ENCODE measurements around the gene TMEM87B. TPM values are rescaled to one million over a fixed set of nuclear protein-coding genes. Genes with fewer than 3 reads are reported as not detected.

Gene TMEM87B
- total RNA-seq, 1 donor from 2014 or later = 15.4 TPM

- Mint-ChIP-seq H3K9me3 (ENCODE audit: low read depth) (no peaks in the 10 kb centered on the region), H3K27ac (no peak overlapping the region), H3K36me3 (ENCODE audit: insufficient read depth) (peaks cover 2% of the 10 kb centered on the region), H3K4me3 (ENCODE audit: low read depth) (no peak overlapping the region), H3K27me3 (peaks cover 9% of the 10 kb centered on the region), H3K4me1 (ENCODE audit: low read depth) (peaks cover 4% of the 10 kb centered on the region)
- TF ChIP-seq, protein P1, sequence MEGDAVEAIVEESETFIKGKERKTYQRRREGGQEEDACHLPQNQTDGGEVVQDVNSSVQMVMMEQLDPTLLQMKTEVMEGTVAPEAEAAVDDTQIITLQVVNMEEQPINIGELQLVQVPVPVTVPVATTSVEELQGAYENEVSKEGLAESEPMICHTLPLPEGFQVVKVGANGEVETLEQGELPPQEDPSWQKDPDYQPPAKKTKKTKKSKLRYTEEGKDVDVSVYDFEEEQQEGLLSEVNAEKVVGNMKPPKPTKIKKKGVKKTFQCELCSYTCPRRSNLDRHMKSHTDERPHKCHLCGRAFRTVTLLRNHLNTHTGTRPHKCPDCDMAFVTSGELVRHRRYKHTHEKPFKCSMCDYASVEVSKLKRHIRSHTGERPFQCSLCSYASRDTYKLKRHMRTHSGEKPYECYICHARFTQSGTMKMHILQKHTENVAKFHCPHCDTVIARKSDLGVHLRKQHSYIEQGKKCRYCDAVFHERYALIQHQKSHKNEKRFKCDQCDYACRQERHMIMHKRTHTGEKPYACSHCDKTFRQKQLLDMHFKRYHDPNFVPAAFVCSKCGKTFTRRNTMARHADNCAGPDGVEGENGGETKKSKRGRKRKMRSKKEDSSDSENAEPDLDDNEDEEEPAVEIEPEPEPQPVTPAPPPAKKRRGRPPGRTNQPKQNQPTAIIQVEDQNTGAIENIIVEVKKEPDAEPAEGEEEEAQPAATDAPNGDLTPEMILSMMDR (IDR thresholded peaks at IDR 0.05; ENCODE audit: unreplicated experiment) = no peak
- DNase-seq (ENCODE audit: low spot score, unreplicated experiment) = no peak
Measured at GRCh38 chr2:112144966-112145365, 89.9 kb downstream of the TMEM87B start.

- H3K4me3 Mint-ChIP-seq (ENCODE audit: low read depth) = no peak overlapping the region
- H3K36me3 Mint-ChIP-seq (ENCODE audit: insufficient read depth) = peaks cover 2% of the 10 kb centered on the region
- DNase-seq (ENCODE audit: low spot score, unreplicated experiment) = no peak
- TF ChIP-seq, protein P1 (IDR thresholded peaks at IDR 0.05; ENCODE audit: unreplicated experiment) = no peak
- no peaks in the 10 kb centered on the region for H3K4me1 Mint-ChIP-seq (ENCODE audit: low read depth)
- no peaks in the 10 kb centered on the region for H3K9me3 Mint-ChIP-seq (ENCODE audit: low read depth)
- H3K27ac Mint-ChIP-seq = no peak overlapping the region
- no peaks in the 10 kb centered on the region for H3K27me3 Mint-ChIP-seq
Measured at GRCh38 chr2:112147382-112148168, 92.5 kb downstream of the TMEM87B start.

GRCh38 chr2:112148477-112148876, 93.4 kb downstream of the TMEM87B start:
- Mint-ChIP-seq H3K27ac (no peak overlapping the region), H3K4me1 (ENCODE audit: low read depth) (no peaks in the 10 kb centered on the region), H3K4me3 (ENCODE audit: low read depth) (no peak overlapping the region), H3K27me3 (no peaks in the 10 kb centered on the region), H3K9me3 (ENCODE audit: low read depth) (no peaks in the 10 kb centered on the region), H3K36me3 (ENCODE audit: insufficient read depth) (no peaks in the 10 kb centered on the region)
- no peak for DNase-seq (ENCODE audit: low spot score, unreplicated experiment)
- TF ChIP-seq, protein P1 (IDR thresholded peaks at IDR 0.05; ENCODE audit: unreplicated experiment) = no peak

DNA sequence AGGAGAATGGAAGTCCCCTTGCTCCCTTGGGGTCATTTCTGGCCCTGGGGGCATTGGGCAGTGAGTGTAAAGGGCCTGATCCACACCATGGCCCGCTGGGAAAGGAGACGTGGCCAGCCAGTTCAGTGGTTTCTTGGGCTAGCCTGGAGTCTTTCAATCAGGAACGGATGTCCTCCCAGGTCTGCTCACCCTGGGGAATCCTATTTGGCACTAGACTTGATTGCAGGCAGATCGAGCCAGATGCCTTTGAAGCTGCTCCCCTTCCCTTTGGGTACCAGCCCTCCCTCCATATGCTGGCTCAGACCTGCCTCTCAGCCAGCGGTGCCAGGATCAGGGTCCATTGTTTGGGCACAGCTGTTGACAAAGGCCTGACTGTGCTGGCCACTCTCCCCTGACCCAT, 94.1 kb downstream of the TMEM87B start:
- Mint-ChIP-seq H3K36me3 (ENCODE audit: insufficient read depth) (no peaks in the 10 kb centered on the region), H3K27ac (no peak overlapping the region), H3K9me3 (ENCODE audit: low read depth) (no peaks in the 10 kb centered on the region), H3K27me3 (no peaks in the 10 kb centered on the region), H3K4me1 (ENCODE audit: low read depth) (no peaks in the 10 kb centered on the region), H3K4me3 (ENCODE audit: low read depth) (no peak overlapping the region)
- no peak for DNase-seq (ENCODE audit: low spot score, unreplicated experiment)
- TF ChIP-seq, protein P1 (IDR thresholded peaks at IDR 0.05; ENCODE audit: unreplicated experiment) = no peak

GRCh38 chr2:112149866-112150435, 94.9 kb downstream of the TMEM87B start:
- TF ChIP-seq, protein P1 (IDR thresholded peaks at IDR 0.05; ENCODE audit: unreplicated experiment) = no peak
- H3K4me3 Mint-ChIP-seq (ENCODE audit: low read depth) = no peak overlapping the region
- no peaks in the 10 kb centered on the region for H3K4me1 Mint-ChIP-seq (ENCODE audit: low read depth)

More at GRCh38 chr2:112149866-112150435, 94.9 kb downstream of the TMEM87B start:
- no peaks in the 10 kb centered on the region for H3K36me3 Mint-ChIP-seq (ENCODE audit: insufficient read depth)
- no peaks in the 10 kb centered on the region for H3K9me3 Mint-ChIP-seq (ENCODE audit: low read depth)
- H3K27ac Mint-ChIP-seq = no peak overlapping the region
- DNase-seq (ENCODE audit: low spot score, unreplicated experiment) = no peak
- no peaks in the 10 kb centered on the region for H3K27me3 Mint-ChIP-seq
